T-helper 1 cell treated with Interleukin-12 subunit alpha and Interleukin-12 subunit beta and Interleukin-4 antibody, amounts not matched to agents 30 μg/mL and 1 μg/mL, for 36 hours (primary cell): ENCODE measurements around the gene SIK3.

Source experiments
- H3K27ac Mint-ChIP-seq: one replicate; pipeline ENCODE4 v1.8.0; 2021; ENCODE audit warnings: mild to moderate bottlenecking, mixed read lengths
- H3K27me3 Mint-ChIP-seq: one replicate; pipeline ENCODE4 v1.8.0; 2021; ENCODE audit warnings: low read depth, mixed read lengths
- H3K36me3 Mint-ChIP-seq: one replicate; pipeline ENCODE4 v1.8.0; 2021; ENCODE audit warnings: low read depth, mixed read lengths
- H3K4me1 Mint-ChIP-seq: one replicate; pipeline ENCODE4 v1.8.0; 2021; ENCODE audit warnings: low read depth, mixed read lengths
- H3K4me3 Mint-ChIP-seq: one replicate; pipeline ENCODE4 v1.8.0; 2021; ENCODE audit warnings: mild to moderate bottlenecking, moderate library complexity, mixed read lengths
- H3K9me3 Mint-ChIP-seq: one replicate; pipeline ENCODE4 v1.8.0; 2021; ENCODE audit warnings: mixed read lengths

Gene SIK3

GRCh38 chr11:116862951-116863350 lies 235.3 kb downstream of the SIK3 start:
- Mint-ChIP-seq H3K36me3 (peaks cover 61% of the 10 kb centered on the region), H3K27me3 (no peaks in the 10 kb centered on the region), H3K4me3 (no peak overlapping the region), H3K27ac (no peak overlapping the region), H3K4me1 (peaks cover 2% of the 10 kb centered on the region), H3K9me3 (no peaks in the 10 kb centered on the region)

- Mint-ChIP-seq H3K9me3 (no peaks in the 10 kb centered on the region), H3K4me3 (no peak overlapping the region), H3K27me3 (no peaks in the 10 kb centered on the region), H3K4me1 (peaks cover 2% of the 10 kb centered on the region), H3K27ac (no peak overlapping the region), H3K36me3 (peaks cover 57% of the 10 kb centered on the region)
Observed at GRCh38 chr11:116862185-116862584, 236.0 kb downstream of the SIK3 start.

- Mint-ChIP-seq H3K4me1 (peaks cover 7% of the 10 kb centered on the region), H3K4me3 (no peak overlapping the region), H3K27me3 (no peaks in the 10 kb centered on the region), H3K9me3 (no peaks in the 10 kb centered on the region), H3K36me3 (peaks cover 57% of the 10 kb centered on the region), H3K27ac (no peak overlapping the region)
Observed at GRCh38 chr11:116861539-116861938, 236.7 kb downstream of the SIK3 start.

GRCh38 chr11:116860303-116860702 lies 237.9 kb downstream of the SIK3 start:
- Mint-ChIP-seq H3K27me3 (no peaks in the 10 kb centered on the region), H3K27ac (no peak overlapping the region), H3K9me3 (no peaks in the 10 kb centered on the region), H3K4me1 (peaks cover 15% of the 10 kb centered on the region), H3K4me3 (no peak overlapping the region), H3K36me3 (peaks cover 59% of the 10 kb centered on the region)

GRCh38 chr11:116859175-116859574 lies 239.1 kb downstream of the SIK3 start:
- Mint-ChIP-seq H3K27me3 (no peaks in the 10 kb centered on the region), H3K36me3 (peaks cover 57% of the 10 kb centered on the region), H3K4me3 (no peak overlapping the region), H3K27ac (no peak overlapping the region), H3K4me1 (peaks cover 22% of the 10 kb centered on the region), H3K9me3 (no peaks in the 10 kb centered on the region)

GRCh38 chr11:116857936-116858335 lies 240.3 kb downstream of the SIK3 start:
- Mint-ChIP-seq H3K27me3 (no peaks in the 10 kb centered on the region), H3K4me3 (no peak overlapping the region), H3K9me3 (no peaks in the 10 kb centered on the region), H3K4me1 (peaks cover 34% of the 10 kb centered on the region), H3K36me3 (peaks cover 51% of the 10 kb centered on the region), H3K27ac (no peak overlapping the region)

- no peak overlapping the region for H3K4me3 Mint-ChIP-seq
- peaks cover 40% of the 10 kb centered on the region for H3K4me1 Mint-ChIP-seq
- H3K27me3 Mint-ChIP-seq = no peaks in the 10 kb centered on the region
- no peak overlapping the region for H3K27ac Mint-ChIP-seq
- no peaks in the 10 kb centered on the region for H3K9me3 Mint-ChIP-seq
- peaks cover 50% of the 10 kb centered on the region for H3K36me3 Mint-ChIP-seq
Observed at GRCh38 chr11:116857316-116857715, 240.9 kb downstream of the SIK3 start.

DNA sequence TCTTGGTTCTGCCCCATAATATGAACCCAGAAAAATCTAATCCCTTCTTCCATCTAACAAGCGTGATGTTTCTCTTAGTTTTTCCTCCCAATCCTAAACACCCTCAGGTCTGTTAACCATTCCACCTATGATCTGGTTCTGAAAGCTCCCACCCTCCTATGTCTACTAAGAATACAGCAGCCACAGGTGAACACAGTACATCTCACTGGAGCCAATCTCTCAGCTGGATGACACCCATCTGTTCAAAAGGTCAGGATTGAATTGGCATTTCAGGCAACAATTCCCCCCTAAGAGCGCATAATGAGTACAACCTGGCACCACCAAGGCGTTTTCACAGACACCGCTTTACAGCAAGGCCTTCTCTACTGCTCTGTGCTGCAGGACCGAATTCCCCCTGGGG lies 241.8 kb downstream of the SIK3 start:
- Mint-ChIP-seq H3K27ac (peak overlapping the region; percentile 58), H3K9me3 (no peaks in the 10 kb centered on the region), H3K36me3 (peaks cover 42% of the 10 kb centered on the region), H3K4me3 (no peak overlapping the region), H3K4me1 (peaks cover 47% of the 10 kb centered on the region), H3K27me3 (no peaks in the 10 kb centered on the region)

- peak overlapping the region; percentile 12 for H3K4me3 Mint-ChIP-seq
Observed at GRCh38 chr11:116855413-116855812, 242.8 kb downstream of the SIK3 start.

DNA sequence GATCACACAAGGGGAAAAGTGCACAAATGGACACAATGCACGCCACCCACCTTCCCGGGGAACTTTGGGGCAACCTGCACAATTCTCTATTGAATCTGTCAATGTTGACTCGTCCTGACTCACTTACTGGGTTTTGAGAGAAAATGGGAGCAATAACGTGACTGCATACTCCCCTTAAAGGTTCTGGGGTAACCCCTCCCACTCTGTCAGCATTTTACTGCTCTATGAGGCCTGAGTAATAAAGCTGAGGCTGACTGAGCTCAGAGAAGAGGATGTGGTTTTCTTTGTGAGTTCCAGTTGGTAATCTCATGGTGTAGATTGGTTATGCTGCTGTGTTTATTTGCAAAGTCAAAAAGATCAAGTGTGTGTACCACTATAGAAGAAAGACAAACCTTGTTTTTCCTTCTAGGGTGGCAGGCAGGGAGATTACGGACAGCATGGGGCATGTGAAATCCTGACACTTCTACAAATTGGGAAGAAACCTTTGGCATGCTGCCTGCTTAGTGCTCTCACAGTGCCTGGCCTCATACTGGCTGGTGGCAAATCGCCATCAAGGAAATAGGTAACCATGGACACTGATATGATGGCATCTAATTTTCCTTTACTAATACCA lies 244.7 kb downstream of the SIK3 start:
- H3K9me3 Mint-ChIP-seq = no peaks in the 10 kb centered on the region
- peak overlapping the region; percentile 67 for H3K4me3 Mint-ChIP-seq
- H3K4me1 Mint-ChIP-seq = peaks cover 61% of the 10 kb centered on the region
- H3K27me3 Mint-ChIP-seq = no peaks in the 10 kb centered on the region
- H3K27ac Mint-ChIP-seq = peak overlapping the region; percentile 94
- peaks cover 30% of the 10 kb centered on the region for H3K36me3 Mint-ChIP-seq

More at GRCh38 chr11:116855413-116855812, 242.8 kb downstream of the SIK3 start:
- peaks cover 34% of the 10 kb centered on the region for H3K36me3 Mint-ChIP-seq
- peak overlapping the region; percentile 72 for H3K27ac Mint-ChIP-seq
- H3K4me1 Mint-ChIP-seq = peaks cover 53% of the 10 kb centered on the region
- no peaks in the 10 kb centered on the region for H3K9me3 Mint-ChIP-seq
- H3K27me3 Mint-ChIP-seq = no peaks in the 10 kb centered on the region

GRCh38 chr11:116852261-116853031 lies 245.8 kb downstream of the SIK3 start:
- Mint-ChIP-seq H3K27ac (peak overlapping the region; percentile 94), H3K9me3 (no peaks in the 10 kb centered on the region), H3K36me3 (peaks cover 26% of the 10 kb centered on the region), H3K4me1 (peaks cover 61% of the 10 kb centered on the region), H3K4me3 (peak overlapping the region; percentile 67), H3K27me3 (no peaks in the 10 kb centered on the region)

DNA sequence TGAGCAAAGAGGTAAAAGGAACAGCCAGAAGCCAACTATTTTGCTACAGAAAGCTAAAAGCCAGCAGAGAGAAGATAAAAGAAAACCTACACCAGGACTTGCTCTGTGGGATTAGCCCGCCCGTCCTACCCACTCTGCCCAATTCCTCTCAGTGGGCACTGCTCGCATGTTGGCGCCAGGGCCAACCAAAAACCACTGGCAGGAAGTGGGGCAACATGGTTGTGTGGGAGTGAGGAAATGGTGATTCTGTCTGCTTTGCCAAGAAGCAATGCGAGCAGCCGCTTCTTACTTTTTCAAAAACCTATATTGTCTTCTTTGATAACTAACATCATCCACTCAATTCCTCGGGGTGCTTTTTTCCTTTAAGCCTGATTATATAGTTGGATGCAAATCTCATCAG lies 246.6 kb downstream of the SIK3 start:
- Mint-ChIP-seq H3K27ac (peak overlapping the region; percentile 94), H3K9me3 (no peaks in the 10 kb centered on the region), H3K4me1 (peaks cover 57% of the 10 kb centered on the region), H3K27me3 (no peaks in the 10 kb centered on the region), H3K4me3 (peak overlapping the region; percentile 64), H3K36me3 (peaks cover 26% of the 10 kb centered on the region)

DNA sequence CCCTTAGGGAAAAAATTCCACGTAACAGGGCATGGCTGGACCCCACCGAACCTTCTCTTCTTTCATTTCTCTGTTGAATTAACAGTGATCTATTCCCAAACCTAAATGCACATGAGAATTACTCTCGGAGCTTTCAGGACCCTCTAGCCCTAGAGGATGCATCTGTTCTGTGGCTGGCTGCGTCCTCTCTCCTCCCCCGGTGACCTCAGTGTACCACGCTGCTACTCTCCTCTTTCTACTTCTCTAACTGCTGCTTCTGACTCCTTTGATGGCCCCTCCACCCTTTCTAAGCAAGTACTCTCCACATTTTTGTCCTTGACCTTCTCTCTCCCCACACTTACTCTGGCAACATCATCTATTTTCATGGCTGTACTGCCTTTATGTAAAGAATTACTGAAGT lies 248.7 kb downstream of the SIK3 start:
- Mint-ChIP-seq H3K4me3 (no peak overlapping the region), H3K4me1 (peaks cover 44% of the 10 kb centered on the region), H3K36me3 (peaks cover 31% of the 10 kb centered on the region), H3K27ac (no peak overlapping the region), H3K27me3 (no peaks in the 10 kb centered on the region), H3K9me3 (no peaks in the 10 kb centered on the region)

DNA sequence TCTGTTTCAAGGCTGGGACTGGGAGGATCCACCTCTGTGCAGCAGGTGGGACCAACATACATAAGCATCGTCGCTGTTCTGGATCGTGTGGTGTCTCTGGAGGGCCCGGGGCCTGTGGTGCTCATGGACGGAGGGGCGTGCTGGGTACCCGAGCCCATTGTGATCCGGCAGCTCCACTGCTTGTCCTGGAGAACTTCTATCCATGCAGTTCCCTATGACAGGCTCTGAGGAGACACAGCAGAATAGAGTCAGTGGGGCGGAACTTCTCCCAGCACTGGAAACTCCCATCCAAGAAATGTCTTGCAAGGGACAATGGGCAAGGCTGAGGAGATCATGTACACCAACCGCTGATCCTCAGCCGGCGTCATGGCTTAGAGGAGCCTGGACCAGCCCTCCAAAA lies 249.2 kb downstream of the SIK3 start:
- H3K9me3 Mint-ChIP-seq = no peaks in the 10 kb centered on the region
- no peaks in the 10 kb centered on the region for H3K27me3 Mint-ChIP-seq
- no peak overlapping the region for H3K27ac Mint-ChIP-seq
- H3K4me1 Mint-ChIP-seq = peaks cover 40% of the 10 kb centered on the region
- peaks cover 31% of the 10 kb centered on the region for H3K36me3 Mint-ChIP-seq
- no peak overlapping the region for H3K4me3 Mint-ChIP-seq

GRCh38 chr11:116847612-116848011 lies 250.6 kb downstream of the SIK3 start:
- peaks cover 25% of the 10 kb centered on the region for H3K4me1 Mint-ChIP-seq
- no peak overlapping the region for H3K27ac Mint-ChIP-seq
- no peak overlapping the region for H3K4me3 Mint-ChIP-seq
- H3K9me3 Mint-ChIP-seq = no peaks in the 10 kb centered on the region
- no peaks in the 10 kb centered on the region for H3K27me3 Mint-ChIP-seq
- H3K36me3 Mint-ChIP-seq = peaks cover 34% of the 10 kb centered on the region
